ENCODE measurements around the gene CASZ1. TPM values are rescaled to one million over a fixed set of nuclear protein-coding genes. Genes with fewer than 3 reads are reported as not detected.
A peak's percentile ranks its signal among the peaks of the same experiment; 100 is the strongest.

The CASZ1 gene
- total and polyA plus RNA-seq, 2 experiments from 2014 or later, result 3.6 to 6.9 TPM

GRCh38 chr1:10602936-10603335 is 193.5 kb downstream of the CASZ1 start:
- TF ChIP-seq EZH2phosphoT487 (IDR thresholded peaks at IDR 0.05; ENCODE audit: low read depth, severe bottlenecking, unreplicated experiment) (no peak), EZH2 (IDR thresholded peaks at IDR 0.05; ENCODE audit: borderline replicate concordance) (no peak), CTCF (IDR thresholded peaks at IDR 0.05; ENCODE audit: poor library complexity) (no peak)
- Histone ChIP-seq H2AFZ (no peak overlapping the region), H3K27me3 (no peaks in the 10 kb centered on the region), H3K9me3 (ENCODE audit: low read depth) (no peaks in the 10 kb centered on the region), H3K4me2 (no peak overlapping the region), H3K4me1 (ENCODE audit: insufficient read depth) (peaks cover 34% of the 10 kb centered on the region), H3K9me2 (replicated peaks; ENCODE audit: insufficient read depth) (no peaks in the 10 kb centered on the region), H3K79me2 (no peaks in the 10 kb centered on the region), H4K20me1 (ENCODE audit: insufficient read depth, poor library complexity, severe bottlenecking) (no peaks in the 10 kb centered on the region), H3K4me3 (no peak overlapping the region), H3K36me3 (replicated peaks; ENCODE audit: insufficient read depth, low read depth) (no peaks in the 10 kb centered on the region), H3K27ac (no peak overlapping the region)
- WGBS (ENCODE audit: low lambda C conversion rate, missing lambda C conversion rate), result 91% methylated on average over 3 of the region's 3 CpGs
- DNase-seq (ENCODE audit: low spot score), result no peak

- Histone ChIP-seq H3K79me2 (peaks cover 4% of the 10 kb centered on the region), H3K36me3 (replicated peaks; ENCODE audit: insufficient read depth, low read depth) (no peaks in the 10 kb centered on the region), H3K4me1 (ENCODE audit: insufficient read depth) (peaks cover 49% of the 10 kb centered on the region), H3K9me3 (ENCODE audit: low read depth) (no peaks in the 10 kb centered on the region), H3K9me2 (replicated peaks; ENCODE audit: insufficient read depth) (no peaks in the 10 kb centered on the region), H4K20me1 (ENCODE audit: insufficient read depth, poor library complexity, severe bottlenecking) (no peaks in the 10 kb centered on the region), H3K27ac (no peak overlapping the region), H3K4me2 (no peak overlapping the region), H3K4me3 (no peak overlapping the region), H2AFZ (no peak overlapping the region), H3K27me3 (no peaks in the 10 kb centered on the region)
- no peak for TF ChIP-seq EZH2 (IDR thresholded peaks at IDR 0.05; ENCODE audit: borderline replicate concordance)
- TF ChIP-seq EZH2phosphoT487 (IDR thresholded peaks at IDR 0.05; ENCODE audit: low read depth, severe bottlenecking, unreplicated experiment), result no peak
- TF ChIP-seq CTCF (IDR thresholded peaks at IDR 0.05; ENCODE audit: poor library complexity), result no peak
- WGBS (ENCODE audit: low lambda C conversion rate, missing lambda C conversion rate), result 91% methylated on average over 6 of the region's 6 CpGs
- DNase-seq (ENCODE audit: low spot score), result no peak
Observed at GRCh38 chr1:10601342-10602070, 194.9 kb downstream of the CASZ1 start.

GRCh38 chr1:10599194-10599861 is 197.1 kb downstream of the CASZ1 start:
- 64% methylated on average over 6 of the region's 6 CpGs for WGBS (ENCODE audit: low lambda C conversion rate, missing lambda C conversion rate)

More at GRCh38 chr1:10599194-10599861, 197.1 kb downstream of the CASZ1 start:
- H3K4me1 ChIP-seq (ENCODE audit: insufficient read depth), result peaks cover 56% of the 10 kb centered on the region
- H3K36me3 ChIP-seq (replicated peaks; ENCODE audit: insufficient read depth, low read depth), result no peaks in the 10 kb centered on the region
- peak overlapping the region; percentile 55 for H3K4me2 ChIP-seq
- no peaks in the 10 kb centered on the region for H4K20me1 ChIP-seq (ENCODE audit: insufficient read depth, poor library complexity, severe bottlenecking)
- DNase-seq (ENCODE audit: low spot score), result peak; percentile 71
- H3K27ac ChIP-seq, result peak overlapping the region; percentile 92
- H3K9me3 ChIP-seq (ENCODE audit: low read depth), result no peaks in the 10 kb centered on the region
- TF ChIP-seq EZH2phosphoT487 (IDR thresholded peaks at IDR 0.05; ENCODE audit: low read depth, severe bottlenecking, unreplicated experiment), result no peak
- TF ChIP-seq EZH2 (IDR thresholded peaks at IDR 0.05; ENCODE audit: borderline replicate concordance), result no peak
- no peak for TF ChIP-seq CTCF (IDR thresholded peaks at IDR 0.05; ENCODE audit: poor library complexity)
- H3K27me3 ChIP-seq, result no peaks in the 10 kb centered on the region
- H3K79me2 ChIP-seq, result peaks cover 4% of the 10 kb centered on the region
- H3K9me2 ChIP-seq (replicated peaks; ENCODE audit: insufficient read depth), result no peaks in the 10 kb centered on the region
- no peak overlapping the region for H3K4me3 ChIP-seq
- no peak overlapping the region for H2AFZ ChIP-seq

All from hepatocyte (in vitro differentiated cells).